ENCODE results near the gene HDDC2.

The HDDC2 gene

DNA sequence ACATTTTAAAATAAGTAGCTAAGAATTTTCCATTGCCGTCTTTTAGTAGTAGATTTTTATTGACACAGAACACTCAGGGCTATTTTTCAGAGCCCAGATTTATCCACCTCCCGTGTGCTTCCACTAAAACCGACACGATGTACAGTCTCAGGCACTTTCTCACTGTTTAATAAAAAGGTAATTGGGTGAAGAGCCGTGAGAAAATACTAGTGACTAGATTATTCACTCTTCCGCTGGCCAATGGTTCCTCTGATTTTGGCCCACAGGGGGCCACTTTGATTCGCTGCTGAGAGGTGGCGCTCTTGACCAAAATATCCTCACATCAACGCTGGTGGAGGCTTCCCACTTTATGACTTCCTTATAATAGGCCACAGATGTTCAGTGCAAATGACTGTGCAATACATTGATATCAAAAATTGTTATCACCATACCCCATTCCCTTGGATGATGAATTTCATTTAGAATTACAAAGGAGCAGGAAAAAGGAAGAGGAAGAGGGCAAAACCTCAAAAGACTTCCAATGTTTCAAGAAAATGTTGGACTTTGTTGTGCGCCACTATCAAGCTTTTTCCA lies 12.3 kb upstream of the HDDC2 start:
- no peaks in the 10 kb centered on the region for H3K36me3 Mint-ChIP-seq
- no peak overlapping the region for H3K27ac Mint-ChIP-seq
- H3K9me3 Mint-ChIP-seq = no peaks in the 10 kb centered on the region
- peak; percentile 82 for ATAC-seq
- H3K4me3 Mint-ChIP-seq = no peak overlapping the region
- no peaks in the 10 kb centered on the region for H3K27me3 Mint-ChIP-seq
- no peaks in the 10 kb centered on the region for H3K4me1 Mint-ChIP-seq

DNA sequence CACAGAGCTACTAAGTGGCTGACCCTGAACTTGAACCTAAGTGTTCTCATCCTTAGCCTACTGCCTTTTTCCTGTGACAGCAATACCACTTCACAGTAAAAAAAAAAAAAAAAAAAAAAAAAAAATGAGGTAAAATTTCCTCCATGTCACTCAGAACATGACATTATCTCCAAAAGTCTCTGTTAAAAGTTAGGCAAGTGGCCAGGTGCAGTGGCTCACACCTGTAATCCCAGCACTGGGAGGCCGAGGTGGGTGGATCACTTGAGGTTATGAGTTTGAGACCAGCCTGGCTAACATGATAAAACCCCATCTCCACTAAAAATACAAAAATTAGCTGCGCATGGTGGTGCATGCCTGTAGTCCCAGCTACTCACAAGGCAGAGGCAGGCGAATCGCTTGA lies 11.2 kb upstream of the HDDC2 start:
- no peak overlapping the region for H3K27ac Mint-ChIP-seq
- H3K36me3 Mint-ChIP-seq = no peaks in the 10 kb centered on the region
- H3K27me3 Mint-ChIP-seq = no peaks in the 10 kb centered on the region
- H3K4me1 Mint-ChIP-seq = no peaks in the 10 kb centered on the region
- H3K9me3 Mint-ChIP-seq = no peaks in the 10 kb centered on the region
- no peak for ATAC-seq
- no peak overlapping the region for H3K4me3 Mint-ChIP-seq

DNA sequence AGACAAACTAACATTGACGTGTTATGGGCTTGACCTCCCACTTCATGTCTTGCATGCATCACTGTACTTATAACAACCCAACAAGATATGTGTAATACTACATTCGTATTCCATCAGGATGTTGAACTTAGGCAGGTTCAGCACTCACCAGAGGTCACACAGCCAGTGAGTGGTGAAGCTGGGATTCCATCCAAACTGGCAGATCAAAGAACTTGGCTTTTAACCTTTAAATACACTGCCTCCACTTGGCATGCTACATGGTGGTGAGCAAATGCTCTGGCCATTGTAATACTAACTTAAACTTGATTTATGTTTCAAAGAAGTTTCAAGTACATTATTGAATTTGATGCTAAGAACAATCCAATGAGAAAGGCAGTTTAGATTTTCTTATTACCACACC lies 10.7 kb upstream of the HDDC2 start:
- Mint-ChIP-seq H3K4me1 (no peaks in the 10 kb centered on the region), H3K27me3 (no peaks in the 10 kb centered on the region), H3K36me3 (no peaks in the 10 kb centered on the region), H3K9me3 (no peaks in the 10 kb centered on the region), H3K4me3 (no peak overlapping the region), H3K27ac (no peak overlapping the region)
- no peak for ATAC-seq

DNA sequence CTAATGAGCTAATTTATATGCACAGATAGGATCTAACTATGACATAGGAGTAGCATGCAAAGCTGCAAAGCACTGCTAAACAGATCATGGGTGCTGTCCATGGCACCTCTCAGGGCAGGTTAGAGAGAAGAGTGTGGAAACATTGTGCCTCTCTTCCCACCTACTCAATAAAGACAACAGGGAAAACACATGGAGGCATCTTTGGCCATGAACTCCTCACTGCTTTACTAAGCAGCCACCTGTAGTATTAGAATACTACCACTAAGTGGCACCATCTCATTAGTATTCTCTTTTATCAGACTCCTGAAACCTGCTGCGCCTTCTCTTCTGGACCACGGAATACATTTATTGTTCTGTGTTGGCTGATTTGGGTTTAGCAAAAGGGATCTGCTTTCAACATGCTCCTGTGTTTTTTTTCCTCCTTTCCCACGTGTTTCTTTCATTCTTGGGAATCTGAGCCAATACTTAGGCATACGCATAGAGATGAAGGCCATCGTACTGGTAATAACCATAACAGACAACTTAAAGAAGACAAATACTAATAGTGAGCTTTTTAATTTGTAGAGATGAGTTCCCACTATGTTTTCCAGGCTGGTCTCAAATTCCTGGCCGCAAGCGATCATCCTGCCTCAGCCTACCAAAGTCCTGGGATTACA lies 9.4 kb upstream of the HDDC2 start:
- peak; percentile 78 for ATAC-seq
- Mint-ChIP-seq H3K4me3 (no peak overlapping the region), H3K36me3 (no peaks in the 10 kb centered on the region), H3K27ac (no peak overlapping the region), H3K27me3 (peaks cover 9% of the 10 kb centered on the region), H3K4me1 (no peaks in the 10 kb centered on the region), H3K9me3 (no peaks in the 10 kb centered on the region)

DNA sequence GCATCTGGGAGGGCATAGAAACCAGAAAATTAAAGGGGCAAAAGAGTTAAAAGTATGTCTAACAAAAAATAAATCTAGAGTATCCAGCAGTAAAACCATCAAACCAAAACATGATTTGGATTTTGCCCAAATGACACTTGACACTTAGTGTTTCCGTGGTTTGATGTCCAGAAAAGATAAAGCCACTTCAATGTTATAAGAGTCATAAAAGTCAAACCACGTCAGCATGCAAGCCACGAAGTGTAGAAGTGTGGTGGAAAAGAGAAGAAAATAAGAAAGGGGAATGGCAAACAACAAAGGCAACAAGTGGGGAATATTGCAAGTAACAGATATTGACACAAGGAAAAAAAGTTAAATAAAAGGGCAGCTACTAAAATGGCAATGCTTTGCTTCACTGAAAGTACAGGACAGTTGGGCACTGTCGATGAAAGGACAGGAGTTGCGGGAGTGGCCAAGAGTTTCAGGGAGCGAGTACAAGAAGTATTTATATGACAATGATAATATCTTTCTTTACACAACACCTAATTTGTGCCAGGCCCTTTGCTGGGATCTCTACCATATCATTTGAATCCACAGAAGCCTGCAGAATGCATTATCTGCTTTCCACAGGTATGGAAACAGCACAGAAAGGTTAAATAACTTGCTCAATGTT lies 6.3 kb upstream of the HDDC2 start:
- Mint-ChIP-seq H3K27me3 (peaks cover 28% of the 10 kb centered on the region), H3K27ac (no peak overlapping the region), H3K36me3 (no peaks in the 10 kb centered on the region), H3K4me3 (no peak overlapping the region), H3K9me3 (peaks cover 3% of the 10 kb centered on the region), H3K4me1 (peaks cover 6% of the 10 kb centered on the region)
- ATAC-seq = no peak

DNA sequence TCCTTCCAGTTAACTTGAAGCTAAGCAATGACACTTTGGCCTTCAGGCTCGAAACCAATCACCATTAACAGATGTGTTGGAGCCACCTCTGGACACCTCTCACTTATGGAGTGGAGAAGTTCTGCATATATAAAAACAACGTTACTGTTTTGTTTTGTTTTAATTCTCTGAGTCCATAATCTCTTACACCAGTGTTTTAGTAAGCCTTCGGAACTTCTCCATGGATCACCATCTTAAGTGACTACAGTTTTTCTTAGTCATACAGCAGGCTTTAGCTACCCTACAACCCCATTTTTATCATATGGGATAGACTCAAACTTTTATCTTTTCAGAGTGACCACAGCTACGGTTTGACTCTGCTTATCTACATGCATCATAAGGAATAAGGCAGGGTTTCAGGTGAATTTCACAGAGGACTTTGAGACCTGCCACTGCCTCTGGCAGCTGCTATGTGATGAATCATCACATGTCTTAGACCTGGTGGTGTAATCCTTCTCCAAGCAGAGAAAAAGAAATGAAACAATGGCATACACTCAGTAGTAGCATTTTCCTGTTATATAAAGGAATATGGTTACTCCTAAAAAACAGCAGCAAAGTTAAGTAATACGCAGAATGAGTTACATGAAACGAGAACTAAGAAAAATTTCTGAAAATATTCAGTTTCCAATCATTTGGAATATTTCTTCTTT lies 5.5 kb upstream of the HDDC2 start:
- H3K4me1 Mint-ChIP-seq = peaks cover 11% of the 10 kb centered on the region
- no peaks in the 10 kb centered on the region for H3K36me3 Mint-ChIP-seq
- peaks cover 4% of the 10 kb centered on the region for H3K9me3 Mint-ChIP-seq
- no peak overlapping the region for H3K27ac Mint-ChIP-seq
- no peak overlapping the region for H3K4me3 Mint-ChIP-seq
- ATAC-seq = no peak
- peaks cover 28% of the 10 kb centered on the region for H3K27me3 Mint-ChIP-seq

DNA sequence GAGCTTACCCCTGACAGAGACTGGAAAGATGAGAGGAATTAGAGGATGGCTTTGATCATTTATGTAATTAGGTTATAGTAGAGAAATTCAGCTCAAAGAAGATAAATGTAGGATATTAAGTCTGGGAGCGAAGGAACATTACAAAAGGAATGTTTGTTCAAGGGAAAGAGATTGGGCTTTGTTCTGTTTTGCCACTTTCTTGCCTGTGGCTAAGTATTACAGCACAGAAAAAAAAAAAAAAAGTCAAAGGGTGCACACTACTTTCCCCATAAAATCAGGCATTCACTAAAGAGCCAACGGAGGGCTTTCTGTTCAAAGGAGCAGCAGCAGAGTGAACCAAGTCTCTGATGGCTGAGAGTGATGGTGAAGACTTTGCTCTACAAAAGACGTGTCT lies 5.0 kb upstream of the HDDC2 start:
- H3K36me3 Mint-ChIP-seq = no peaks in the 10 kb centered on the region
- peaks cover 14% of the 10 kb centered on the region for H3K4me1 Mint-ChIP-seq
- H3K27me3 Mint-ChIP-seq = peaks cover 28% of the 10 kb centered on the region
- peaks cover 5% of the 10 kb centered on the region for H3K9me3 Mint-ChIP-seq
- no peak overlapping the region for H3K4me3 Mint-ChIP-seq
- H3K27ac Mint-ChIP-seq = no peak overlapping the region
- no peak for ATAC-seq

DNA sequence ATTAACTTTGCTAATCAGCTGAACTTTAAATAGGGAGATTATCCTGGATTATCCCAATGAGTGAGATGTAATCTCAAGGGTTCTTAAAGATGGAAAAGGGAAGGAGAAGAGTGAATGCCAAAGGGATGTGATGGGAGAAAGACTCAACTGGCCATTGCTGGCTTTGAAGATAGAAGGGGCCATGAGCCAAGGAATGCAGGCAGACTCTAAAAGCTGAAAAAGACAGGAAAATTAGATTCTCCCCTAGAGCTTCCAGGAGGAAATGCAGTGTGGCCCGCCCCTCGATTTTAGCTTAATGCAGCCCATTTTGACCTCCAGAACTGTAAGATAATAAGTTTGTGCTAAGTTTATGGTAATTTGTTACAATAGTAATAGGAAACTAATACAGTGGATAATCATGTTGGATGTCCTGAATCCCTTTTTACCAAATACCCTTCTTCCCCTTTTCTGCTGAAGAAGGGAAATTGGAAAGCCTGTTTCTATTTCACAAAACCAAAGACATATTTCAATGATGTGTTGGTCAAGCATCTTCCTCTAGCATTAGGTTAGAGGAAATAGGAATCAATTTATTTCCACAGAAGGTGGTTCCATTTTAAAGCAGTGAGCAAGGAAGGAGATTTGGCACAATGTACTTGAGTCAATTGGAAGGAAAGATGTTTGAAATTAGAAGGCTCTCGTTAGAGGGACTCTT lies 3.3 kb upstream of the HDDC2 start:
- Mint-ChIP-seq H3K36me3 (peaks cover under 1% of the 10 kb centered on the region), H3K4me3 (no peak overlapping the region), H3K27me3 (peaks cover 28% of the 10 kb centered on the region), H3K9me3 (peaks cover 5% of the 10 kb centered on the region), H3K27ac (no peak overlapping the region), H3K4me1 (peaks cover 25% of the 10 kb centered on the region)
- no peak for ATAC-seq

DNA sequence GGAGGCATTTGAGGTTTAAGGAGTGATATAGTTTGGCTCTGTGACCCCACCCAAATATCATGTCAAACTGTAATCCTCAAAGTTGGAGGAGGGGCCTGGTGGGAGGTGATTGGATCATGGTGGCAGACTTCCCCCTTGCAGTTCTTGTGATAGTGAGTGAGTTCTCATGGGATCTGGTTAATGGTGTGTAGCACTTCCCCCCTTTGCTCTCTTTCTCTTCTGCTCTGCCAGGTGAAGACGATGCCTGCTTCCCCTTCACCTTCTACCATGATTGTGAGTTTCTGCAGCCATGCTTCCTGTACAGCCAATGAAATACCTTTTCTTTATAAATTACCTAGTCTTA lies 1.7 kb upstream of the HDDC2 start:
- H3K9me3 Mint-ChIP-seq = peaks cover 5% of the 10 kb centered on the region
- H3K27me3 Mint-ChIP-seq = peaks cover 28% of the 10 kb centered on the region
- peaks cover 35% of the 10 kb centered on the region for H3K4me1 Mint-ChIP-seq
- H3K27ac Mint-ChIP-seq = no peak overlapping the region
- H3K36me3 Mint-ChIP-seq = peaks cover 17% of the 10 kb centered on the region
- peak overlapping the region; percentile 10 for H3K4me3 Mint-ChIP-seq
- ATAC-seq = no peak

DNA sequence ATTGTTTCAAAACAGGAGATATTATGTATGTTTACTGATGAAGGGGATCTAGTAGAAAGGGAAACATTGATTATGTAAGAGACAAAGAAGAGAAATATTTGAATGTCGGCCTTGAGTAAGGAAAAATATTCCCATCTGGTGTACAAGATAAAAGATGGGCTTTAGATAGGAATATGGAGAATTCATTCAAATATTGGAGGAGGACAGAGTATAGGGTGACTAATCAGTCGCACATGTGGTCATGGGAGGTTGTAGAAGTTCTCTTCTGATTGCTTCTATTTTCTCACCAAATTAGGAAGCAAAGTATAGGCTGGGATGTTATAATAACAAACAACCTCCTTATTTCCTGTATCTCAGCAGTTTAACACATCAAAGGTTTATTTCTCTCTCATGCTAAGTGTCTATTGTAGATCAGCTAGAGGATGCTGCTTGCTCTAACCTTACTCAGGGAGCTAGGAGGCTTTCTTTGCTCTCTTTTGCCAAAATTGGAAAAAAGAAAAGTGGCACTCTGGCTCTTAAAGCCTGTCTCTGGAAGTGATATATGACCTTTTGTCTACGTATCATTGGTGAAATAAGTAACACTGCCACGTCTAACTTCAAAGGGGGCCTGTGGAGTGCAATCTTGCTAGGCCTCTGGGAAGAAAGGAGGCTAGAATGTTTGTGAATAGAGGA lies 1.2 kb upstream of the HDDC2 start:
- Mint-ChIP-seq H3K4me3 (peak overlapping the region; percentile 2), H3K4me1 (peaks cover 39% of the 10 kb centered on the region), H3K27ac (peak overlapping the region; percentile 88), H3K9me3 (peaks cover 5% of the 10 kb centered on the region), H3K36me3 (peaks cover 21% of the 10 kb centered on the region), H3K27me3 (peaks cover 28% of the 10 kb centered on the region)
- ATAC-seq = no peak

DNA sequence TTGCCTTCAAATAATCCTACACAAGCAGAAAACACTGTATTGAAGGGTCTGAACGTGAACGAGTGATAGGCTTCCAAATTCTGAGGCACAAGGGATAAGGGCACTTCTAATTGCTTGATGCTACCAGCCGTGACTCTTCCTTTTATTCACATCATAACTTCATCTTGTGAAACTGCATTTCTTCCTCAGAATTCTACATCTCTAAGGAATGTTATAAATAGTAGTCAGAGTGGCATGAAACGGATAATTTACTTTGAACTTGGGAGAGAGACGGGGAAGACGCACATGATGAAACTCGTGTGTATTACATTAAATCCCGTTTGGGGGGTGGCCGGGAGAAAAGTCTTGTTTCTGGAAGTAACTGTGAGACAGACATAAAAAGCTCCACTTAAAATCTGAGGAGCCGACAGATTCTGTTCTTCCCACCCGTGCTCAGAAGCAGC lies 754 bp downstream of the HDDC2 start:
- Mint-ChIP-seq H3K4me3 (peak overlapping the region; percentile 92), H3K36me3 (peaks cover 34% of the 10 kb centered on the region), H3K9me3 (peaks cover 5% of the 10 kb centered on the region), H3K27me3 (peaks cover 18% of the 10 kb centered on the region), H3K27ac (peak overlapping the region; percentile 88), H3K4me1 (peaks cover 51% of the 10 kb centered on the region)
- no peak for ATAC-seq

DNA sequence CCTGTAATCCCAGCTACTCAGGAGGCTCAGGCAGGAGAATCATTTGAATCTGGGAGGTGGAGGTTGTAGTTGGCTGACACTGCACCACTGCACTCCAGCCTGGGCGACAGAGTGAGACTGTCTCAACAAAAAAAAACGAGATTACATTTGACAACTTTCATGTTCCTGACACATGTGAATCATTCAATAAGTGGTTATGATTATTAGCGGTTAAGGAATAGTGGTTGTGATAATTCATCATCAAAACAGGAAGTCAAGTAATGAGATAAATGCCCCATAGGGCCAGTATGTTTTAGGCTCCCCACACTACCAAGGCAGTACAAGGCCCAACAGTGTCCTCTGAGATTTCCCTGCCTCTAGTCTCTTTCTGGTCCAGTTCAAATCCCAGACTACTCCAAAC lies 2.5 kb downstream of the HDDC2 start:
- ATAC-seq = no peak
- Mint-ChIP-seq H3K9me3 (peaks cover 3% of the 10 kb centered on the region), H3K36me3 (peaks cover 49% of the 10 kb centered on the region), H3K4me1 (peaks cover 62% of the 10 kb centered on the region), H3K4me3 (no peak overlapping the region), H3K27ac (no peak overlapping the region), H3K27me3 (peaks cover 2% of the 10 kb centered on the region)

DNA sequence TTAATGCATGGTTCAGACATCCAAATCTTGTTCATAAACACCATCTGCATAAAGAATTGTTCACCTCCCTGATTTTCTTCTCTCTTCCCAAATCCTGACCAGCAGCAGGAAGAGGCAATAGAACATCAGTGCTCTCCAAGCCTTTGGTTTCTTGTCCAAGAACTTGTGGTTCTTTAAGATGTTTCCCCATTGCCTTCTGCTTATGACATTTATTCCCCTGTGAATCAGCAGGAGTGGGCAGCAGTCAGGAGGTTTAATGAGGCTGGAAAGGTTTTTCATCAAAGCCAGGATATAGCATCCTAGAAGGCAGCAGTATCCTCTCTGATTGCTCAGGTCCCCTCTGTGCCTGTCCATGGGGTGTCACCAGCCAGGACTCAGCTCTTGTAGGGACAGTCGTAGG lies 5.3 kb downstream of the HDDC2 start:
- no peak overlapping the region for H3K27ac Mint-ChIP-seq
- no peaks in the 10 kb centered on the region for H3K27me3 Mint-ChIP-seq
- ATAC-seq = no peak
- H3K36me3 Mint-ChIP-seq = peaks cover 77% of the 10 kb centered on the region
- no peaks in the 10 kb centered on the region for H3K9me3 Mint-ChIP-seq
- H3K4me3 Mint-ChIP-seq = no peak overlapping the region
- H3K4me1 Mint-ChIP-seq = peaks cover 59% of the 10 kb centered on the region

DNA sequence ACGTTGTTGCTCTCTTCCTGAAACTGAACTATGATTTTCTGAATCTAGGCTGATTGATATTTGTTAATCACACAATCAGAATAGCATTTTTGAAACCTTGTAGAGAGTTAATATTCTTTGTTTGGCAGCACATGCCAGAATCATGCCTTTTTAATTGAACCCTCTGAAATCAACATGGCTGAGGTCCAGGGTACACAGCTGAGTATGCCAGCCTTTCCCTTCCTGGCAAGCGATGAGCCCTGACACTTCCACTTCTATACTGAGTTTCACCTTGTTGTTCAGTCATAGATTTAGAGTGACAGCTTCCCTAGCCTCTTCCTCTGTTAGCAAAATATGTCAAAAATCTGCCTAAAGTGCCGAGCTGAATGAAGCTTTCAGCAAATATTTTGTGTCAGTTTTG lies 6.8 kb downstream of the HDDC2 start:
- ATAC-seq = no peak
- H3K4me1 Mint-ChIP-seq = peaks cover 46% of the 10 kb centered on the region
- H3K36me3 Mint-ChIP-seq = peaks cover 88% of the 10 kb centered on the region
- no peak overlapping the region for H3K27ac Mint-ChIP-seq
- no peaks in the 10 kb centered on the region for H3K9me3 Mint-ChIP-seq
- H3K27me3 Mint-ChIP-seq = no peaks in the 10 kb centered on the region
- no peak overlapping the region for H3K4me3 Mint-ChIP-seq

DNA sequence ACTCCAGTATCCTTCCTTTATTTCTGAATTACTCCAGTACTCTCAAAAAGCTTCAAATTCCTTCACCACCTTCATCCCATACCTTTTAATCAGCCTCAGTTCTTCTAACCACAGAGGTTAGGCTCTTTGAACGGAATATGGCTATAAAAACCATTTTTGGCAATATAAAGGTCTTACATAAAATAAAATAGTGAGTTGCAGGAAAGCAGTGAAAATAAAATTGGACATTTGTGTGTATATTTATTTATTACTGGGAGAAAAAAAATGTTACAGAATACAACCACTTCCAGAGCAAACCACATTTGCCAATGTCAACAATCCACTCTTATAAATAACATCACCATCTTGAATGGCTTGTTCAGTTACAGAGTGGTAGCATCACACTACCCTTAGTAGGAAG lies 7.7 kb downstream of the HDDC2 start:
- ATAC-seq = no peak
- Mint-ChIP-seq H3K27me3 (no peaks in the 10 kb centered on the region), H3K4me3 (no peak overlapping the region), H3K4me1 (peaks cover 40% of the 10 kb centered on the region), H3K36me3 (peaks cover 84% of the 10 kb centered on the region), H3K9me3 (no peaks in the 10 kb centered on the region), H3K27ac (no peak overlapping the region)
